ENCODE measurements around the gene PPP3CA.
A peak's percentile ranks its signal among the peaks of the same experiment; 100 is the strongest.
"Not testable (repeated sequence)": the region's sequence is repeated elsewhere in the genome, so short reads cannot be mapped to it uniquely, and the experiment has no call there.

PPP3CA gene

DNA sequence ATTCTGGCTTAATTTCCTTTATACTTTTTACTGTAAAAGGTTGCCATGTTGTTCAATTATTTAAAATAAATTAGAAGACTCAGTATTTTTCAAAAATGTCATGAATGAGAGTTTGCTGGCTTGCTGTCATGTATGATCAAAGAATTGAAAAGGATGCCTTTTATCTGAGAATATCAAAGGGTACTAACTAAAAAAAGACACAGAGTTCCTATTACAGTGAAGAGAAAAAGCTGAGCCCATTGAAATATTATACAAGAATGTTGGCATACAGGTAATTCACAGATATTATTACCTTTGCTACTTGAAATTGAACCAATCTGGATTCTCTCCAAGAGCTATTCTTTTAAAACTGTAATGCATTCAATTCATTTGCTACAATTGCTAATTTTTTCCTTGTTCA is 200.0 kb downstream of the PPP3CA start:
- DNase-seq (ENCODE audit: low spot score) (no peak), FAIRE-seq (no peak)

DNA sequence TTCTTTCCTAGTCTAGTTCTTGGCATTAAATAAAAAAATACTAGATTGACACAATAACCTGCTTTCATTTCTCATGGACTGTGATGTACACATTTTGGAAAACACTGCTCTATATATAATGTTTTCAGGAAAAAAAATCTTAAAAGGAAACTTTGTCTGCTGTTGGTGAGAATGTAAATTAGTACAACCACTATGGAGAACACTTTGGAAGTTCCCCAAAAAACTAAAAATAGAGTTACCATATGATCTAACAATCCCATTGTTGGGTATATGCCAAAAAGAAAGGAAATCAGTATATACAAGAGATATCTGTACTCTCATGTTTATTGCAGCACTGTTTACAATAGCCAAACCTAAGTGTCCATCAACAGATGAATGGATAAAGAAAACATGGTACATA is 202.3 kb downstream of the PPP3CA start:
- DNase-seq (ENCODE audit: low spot score) = no peak
- FAIRE-seq = no peak

DNA sequence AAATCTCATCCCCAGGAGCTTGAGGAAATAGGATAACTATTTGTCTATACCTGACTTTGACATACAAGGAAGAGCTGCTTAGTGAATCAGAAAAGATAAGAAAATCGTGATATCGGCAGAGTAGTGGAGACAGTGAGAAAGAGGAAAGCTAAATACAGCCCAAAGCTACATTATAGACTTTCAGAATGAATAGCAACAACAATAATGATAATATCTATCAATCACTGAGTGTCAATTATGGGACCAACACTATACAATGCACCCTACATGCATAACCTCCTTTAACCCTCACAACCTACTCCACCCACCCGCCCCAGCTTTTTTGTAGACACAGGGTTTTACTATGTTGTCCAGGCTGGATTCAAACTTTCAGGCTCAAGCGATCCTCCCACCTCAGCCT is 205.1 kb downstream of the PPP3CA start:
- FAIRE-seq (no peak), DNase-seq (ENCODE audit: low spot score) (no peak)

DNA sequence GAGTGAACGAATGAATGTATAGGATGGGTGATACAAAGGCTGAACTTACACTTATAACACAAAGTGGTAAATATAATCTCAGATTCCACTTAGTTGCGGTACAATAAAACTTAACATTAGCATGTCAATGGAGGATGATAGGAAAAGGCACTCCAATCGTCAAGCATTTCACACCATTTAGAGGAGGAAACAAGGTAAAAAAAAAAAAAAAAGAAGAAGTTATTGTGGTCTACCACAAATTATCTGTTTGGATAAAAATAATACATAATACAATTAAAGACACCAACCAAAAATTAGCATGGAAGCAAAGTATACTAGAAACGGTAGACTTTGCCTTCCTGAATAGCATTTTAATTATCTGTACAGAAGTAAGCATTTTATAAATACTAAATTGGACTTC is 205.5 kb downstream of the PPP3CA start:
- FAIRE-seq = no peak

DNA sequence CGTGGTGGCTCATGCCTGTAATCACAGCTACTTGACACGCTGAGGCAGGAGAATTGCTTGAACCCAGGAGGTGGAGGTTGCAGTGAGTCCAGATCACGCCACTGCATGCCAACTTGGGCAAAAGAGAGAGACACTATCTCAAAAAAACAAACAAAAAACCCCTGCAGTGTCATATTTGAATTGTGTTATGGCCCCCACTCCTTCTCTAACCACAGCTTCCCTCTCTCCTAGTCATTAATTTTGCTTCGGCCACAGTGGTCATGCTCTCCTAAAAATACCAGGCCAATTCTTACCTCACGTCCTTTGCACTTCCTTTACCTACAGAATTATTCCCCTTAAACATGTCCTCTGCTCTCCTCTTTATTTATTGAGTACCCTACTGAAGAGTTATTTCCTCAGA is 206.1 kb downstream of the PPP3CA start:
- no peak for DNase-seq (ENCODE audit: low spot score)
- FAIRE-seq = no peak

More for the DNA sequence above, 205.5 kb downstream of the PPP3CA start:
- no peak for DNase-seq (ENCODE audit: low spot score)

DNA sequence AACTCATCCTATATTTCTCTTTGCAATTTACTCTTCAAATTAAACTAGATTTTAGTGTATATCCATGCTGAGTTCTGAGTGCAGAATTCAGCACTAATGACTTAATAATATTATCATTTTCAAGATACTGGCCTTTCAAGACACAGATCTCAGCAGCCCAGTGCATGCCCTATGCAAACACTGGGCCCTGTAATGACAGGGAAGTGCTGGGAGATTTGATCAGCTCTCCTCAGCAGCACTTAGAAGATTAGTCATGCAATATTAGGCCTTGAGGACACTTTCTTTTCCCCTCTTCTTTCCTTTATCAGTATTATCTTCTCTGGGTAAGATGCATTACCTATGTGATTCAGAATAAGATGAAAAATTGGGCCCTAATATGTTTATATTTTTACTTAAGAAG is 207.1 kb downstream of the PPP3CA start:
- DNase-seq (ENCODE audit: low spot score) (no peak), FAIRE-seq (no peak)

DNA sequence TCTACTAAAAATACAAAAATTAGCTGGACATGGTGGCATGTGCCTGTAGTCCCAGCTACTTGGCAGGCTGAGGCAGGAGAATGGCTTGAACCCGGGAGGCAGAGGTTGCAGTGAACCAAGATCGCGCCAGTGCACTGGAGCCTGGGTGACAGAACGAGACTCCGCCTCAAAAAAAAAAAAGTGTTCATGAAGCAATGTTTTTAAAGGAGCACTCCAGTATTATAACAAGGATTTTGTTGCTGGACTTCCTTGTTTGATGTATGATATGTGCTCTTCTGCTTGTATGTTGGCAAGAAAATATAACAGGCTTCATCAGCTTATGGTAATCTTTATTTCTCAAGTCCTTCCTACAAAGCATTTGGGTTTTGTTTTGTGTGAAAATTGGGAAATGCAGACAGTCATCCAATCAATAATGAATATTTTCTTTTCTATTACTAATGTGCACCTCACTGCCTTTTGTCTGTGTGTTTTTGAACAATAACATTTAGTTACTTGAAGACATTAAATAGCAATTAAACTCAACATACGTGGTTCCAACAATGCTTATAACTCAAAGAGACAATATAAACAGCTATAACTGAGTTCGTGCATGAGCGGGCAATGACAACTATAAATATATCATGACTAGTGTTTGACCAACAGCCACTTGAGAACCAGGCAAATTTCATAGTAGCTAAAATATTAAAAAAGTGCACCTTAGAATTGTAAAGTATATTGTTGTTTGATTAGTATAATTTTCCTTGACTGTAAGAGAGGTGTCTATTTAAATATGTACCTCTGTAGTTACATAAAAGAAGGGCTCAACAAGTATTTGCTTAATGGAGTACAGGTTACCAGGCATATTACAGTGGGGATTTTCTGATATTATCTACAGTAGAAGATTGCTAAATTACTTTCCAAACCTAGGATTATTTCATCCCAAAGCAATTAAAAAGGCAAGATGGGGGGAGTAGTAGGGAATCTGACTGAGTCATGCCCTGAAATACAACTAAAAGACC is 210.7 kb downstream of the PPP3CA start:
- no peak for DNase-seq (ENCODE audit: low spot score)
- no peak for FAIRE-seq

DNA sequence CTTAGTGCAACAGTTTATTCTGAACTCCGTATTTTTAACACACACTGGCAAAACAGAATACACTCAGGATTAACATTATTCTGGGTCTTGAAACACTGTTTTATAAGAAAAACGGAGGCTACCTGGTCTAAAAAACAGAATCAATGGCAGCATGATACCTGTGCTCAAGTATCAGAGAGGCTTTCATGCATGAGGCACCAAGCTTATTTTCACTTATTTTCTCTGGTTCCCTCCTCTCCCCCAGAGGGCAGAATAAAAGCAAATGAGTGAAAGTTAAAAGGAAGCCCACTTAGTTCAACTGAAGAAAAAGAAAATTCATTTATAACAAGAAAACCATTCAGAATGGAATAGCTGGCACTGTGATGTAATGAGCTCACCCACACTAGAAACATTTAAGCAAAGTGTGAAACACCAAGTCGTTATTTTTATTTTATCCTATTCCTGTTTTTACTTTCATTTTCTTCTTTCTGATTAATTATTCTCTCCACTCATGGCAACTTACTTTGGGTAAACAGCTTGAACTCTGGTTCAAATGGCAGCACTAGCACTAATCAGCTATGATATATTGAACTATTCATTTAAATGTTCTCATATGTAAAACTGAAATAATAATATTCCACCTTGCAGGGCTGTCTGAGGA is 211.8 kb downstream of the PPP3CA start:
- no peak for FAIRE-seq
- no peak for DNase-seq (ENCODE audit: low spot score)

DNA sequence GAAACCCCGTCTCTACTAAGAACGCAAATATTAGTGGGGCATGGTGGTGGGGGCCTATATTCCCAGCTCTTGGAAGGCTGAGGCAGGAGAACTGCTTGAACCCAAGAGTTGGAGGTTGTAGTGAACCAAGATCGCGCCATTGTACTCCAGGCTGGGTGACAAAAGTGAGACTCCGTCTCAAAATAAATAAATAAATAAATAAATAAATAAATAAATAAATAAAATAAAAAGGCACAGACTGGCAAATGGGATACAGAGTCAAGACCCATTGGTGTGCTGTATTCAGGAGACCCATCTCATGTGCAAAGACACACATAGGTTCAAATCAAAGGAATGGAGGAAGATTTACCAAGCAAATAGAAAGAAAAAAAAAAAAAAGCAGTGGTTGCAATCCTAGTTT is 216.3 kb downstream of the PPP3CA start:
- FAIRE-seq; DNase-seq (ENCODE audit: low spot score): not testable (repeated sequence)

DNA sequence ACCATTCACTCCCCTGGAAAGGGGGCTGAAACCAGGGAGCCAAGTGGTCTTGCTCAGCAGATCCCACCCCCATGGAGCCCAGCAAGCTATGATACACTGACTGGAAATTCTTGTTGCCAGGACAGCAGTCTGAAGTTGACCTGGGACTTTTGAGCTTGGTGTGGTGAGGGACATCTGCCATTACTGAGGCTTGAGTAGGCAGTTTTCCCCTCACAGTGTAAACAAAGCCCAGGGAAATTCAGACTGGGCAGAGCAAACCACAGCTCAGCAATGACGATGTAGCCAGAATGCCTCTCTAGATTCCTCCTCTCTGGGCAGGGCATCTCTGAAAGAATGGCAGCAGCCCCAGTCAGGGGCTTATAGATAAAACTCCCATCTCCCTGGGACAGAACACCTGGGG is 218.4 kb downstream of the PPP3CA start:
- not testable (repeated sequence) for FAIRE-seq; DNase-seq (ENCODE audit: low spot score)

DNA sequence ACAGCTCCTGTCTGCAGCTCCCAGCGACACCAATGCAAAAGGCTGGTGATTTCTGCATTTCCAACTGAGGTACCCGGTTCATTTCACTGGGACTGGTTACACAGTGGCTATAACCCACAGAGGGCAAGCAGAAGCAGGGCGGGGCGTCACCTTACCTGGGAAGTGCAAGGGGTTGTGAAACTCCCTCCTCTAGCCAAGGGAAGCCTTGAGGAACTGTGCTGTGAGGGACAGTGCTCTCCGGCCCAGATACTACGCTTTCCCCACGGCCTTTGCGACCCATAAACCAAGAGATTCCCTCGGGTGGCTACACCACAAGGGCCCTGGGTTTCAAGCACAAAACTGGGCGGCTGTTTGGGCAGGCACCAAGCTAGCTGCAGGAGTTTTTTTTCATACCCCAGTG is 218.9 kb downstream of the PPP3CA start:
- FAIRE-seq = no peak
- DNase-seq (ENCODE audit: low spot score) = no peak

DNA sequence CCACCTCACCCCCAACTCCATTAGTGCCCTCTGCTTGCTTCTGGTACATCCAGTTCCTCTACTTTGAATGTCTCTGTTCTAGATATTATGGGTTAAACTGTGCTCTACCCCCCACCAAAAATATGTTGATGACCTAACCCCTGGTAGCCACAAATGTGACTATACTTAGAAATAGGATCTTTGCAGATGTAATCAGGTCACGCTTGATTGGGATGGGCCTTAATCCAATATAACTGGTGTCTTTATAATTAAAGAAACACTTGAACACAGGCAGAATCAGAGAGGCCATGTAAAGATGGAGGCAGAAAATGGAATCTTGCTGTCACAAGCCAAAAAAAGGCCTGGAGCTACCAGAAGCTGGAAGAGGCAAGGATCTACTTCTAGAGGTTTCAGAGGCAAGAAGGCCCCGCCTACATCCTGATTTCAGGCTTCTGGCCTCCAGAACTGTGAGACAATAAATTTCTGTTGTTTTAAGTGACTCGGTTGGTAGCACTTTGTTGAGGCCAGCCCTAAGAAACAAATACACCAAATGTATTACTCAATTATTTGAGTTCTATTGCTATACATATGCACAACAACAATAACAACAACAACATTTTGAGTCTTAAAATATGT is 220.0 kb downstream of the PPP3CA start:
- DNase-seq (ENCODE audit: low spot score) = no peak
- FAIRE-seq = no peak

DNA sequence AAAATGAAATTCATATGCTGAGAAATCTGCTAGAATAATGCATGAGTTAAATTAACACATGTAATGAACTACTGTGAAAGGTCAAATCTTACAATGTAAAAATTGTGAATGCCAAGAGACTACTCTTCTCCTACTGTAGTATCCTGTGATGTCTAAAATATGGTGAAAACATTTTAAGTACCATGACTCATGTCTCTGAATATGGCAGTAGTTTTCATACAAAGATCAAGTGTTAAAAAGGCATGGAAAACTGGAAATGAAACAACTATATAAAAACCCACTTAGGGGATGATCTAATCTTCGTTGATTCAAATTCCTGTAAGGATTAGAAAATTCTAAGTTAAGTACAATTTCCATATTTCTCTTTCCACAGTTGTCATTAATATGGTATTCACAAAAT is 221.3 kb downstream of the PPP3CA start:
- FAIRE-seq (no peak), DNase-seq (ENCODE audit: low spot score) (no peak)

DNA sequence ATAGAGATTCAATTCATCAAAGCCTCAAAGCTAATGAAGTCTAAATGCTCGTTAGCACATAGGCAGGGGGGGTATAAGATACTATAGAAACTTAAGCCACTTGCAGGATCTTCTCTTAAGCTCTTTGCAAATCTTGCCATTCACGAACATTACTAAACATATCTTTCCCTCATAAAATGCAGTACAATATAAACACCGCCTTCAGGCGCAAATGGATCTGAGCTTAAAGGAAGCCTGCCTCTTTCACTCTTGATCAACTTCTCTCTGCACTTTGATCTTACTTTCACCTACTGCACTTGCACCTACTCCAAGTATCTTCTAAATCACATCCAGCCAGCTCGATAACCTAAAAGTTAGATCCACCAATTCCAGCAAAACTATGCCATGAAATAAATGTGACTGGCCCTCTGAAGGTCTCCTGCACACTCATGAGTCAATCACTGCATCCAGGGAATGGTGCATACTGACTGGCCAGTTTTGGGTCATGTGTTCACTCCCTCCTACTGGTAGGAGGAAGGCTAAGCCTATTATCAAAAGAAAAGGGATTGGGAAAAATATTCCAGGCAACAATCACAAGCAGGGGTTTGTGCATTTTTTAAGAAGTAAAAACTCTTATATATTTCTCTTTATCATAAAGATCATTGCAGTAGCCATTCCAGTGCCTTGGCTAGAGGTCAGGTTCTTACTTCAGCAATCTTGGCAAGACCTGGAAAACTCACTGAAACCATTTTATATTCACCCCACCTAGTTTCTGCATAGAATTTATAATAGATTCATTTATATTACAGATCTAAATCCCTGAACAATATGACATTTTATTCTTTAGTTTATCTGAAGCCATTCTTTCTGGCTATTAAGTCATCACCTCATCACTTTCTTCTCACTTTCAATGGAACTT is 222.0 kb downstream of the PPP3CA start:
- no peak for FAIRE-seq

DNA sequence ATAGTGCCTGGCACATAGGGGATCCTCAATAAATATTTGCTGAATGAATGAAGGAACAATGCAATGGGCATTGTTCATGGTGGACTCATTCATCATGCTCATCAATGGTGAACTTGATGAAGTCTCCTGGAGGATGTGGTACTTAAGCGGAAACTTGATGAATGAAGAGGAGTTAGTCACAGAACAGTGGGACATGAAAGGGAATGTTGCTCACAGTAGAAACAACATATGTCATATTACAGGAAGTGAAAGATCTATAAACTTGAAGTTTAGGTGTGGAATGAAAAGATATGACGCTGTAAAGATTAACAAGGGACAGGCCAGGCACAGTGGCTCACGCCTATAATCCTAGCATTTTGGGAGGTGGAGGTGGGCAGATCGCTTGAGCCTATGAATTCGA is 224.1 kb downstream of the PPP3CA start:
- DNase-seq (ENCODE audit: low spot score) (no peak), FAIRE-seq (no peak)

More for the DNA sequence above, 222.0 kb downstream of the PPP3CA start:
- DNase-seq (ENCODE audit: low spot score) = no peak

DNA sequence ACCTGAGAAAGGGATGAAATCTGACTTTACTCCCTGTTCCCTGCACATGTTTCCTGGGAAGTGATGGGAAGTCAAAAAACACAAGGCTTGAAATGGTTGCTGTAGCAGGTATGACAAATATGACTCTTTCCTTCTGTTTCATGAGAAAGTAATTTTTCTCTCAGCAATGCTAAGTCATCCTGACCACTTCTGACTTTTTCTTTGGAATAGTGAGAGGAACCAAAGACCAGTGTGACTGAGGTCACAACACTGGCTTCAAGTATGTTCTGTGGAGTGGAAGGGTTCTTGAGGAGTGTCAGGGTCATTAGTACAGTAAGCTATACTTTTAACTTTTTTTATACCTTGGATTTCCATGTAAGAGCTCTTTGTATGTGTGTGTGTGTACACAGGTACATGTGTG is 225.3 kb downstream of the PPP3CA start:
- FAIRE-seq (no peak), DNase-seq (ENCODE audit: low spot score) (no peak)

DNA sequence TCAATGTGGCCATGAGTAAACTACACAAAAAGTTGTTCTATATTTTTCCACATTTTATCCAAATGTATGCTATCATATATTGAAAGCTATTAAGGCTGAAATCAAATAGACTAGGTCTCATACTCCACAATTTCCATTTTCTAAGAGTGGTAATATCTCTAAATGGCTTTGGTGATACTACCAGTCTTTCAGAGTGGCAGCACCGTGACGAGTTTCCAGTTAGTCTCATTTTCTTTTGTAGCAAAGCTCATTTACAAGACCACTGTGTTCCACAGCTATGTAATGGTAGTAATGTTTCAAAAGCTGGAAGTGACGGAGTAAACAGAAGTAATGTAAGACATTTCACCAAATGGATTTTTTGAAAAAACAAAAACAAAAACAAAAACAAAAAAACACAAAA is 228.2 kb downstream of the PPP3CA start:
- DNase-seq (ENCODE audit: low spot score) (no peak), FAIRE-seq (no peak)

DNA sequence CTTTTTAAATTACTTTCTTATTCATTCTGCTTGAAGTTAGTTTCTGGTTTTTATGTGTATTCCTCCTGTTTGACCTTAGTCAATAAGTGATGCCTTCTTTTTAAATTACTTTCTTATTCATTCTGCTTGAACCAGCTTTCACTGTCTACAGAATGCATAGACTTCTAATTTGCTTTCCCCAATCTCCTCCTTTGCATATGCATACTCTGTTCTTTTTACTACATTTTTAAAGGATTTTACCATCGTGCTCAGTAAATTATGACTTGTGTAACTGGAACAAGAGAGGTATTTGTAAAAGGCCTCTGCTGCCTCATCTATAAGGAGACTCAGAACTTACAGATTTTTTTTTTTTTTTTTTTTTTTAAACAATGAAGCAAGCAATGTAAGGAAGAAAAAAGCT is 228.7 kb downstream of the PPP3CA start:
- FAIRE-seq (no peak), DNase-seq (ENCODE audit: low spot score) (no peak)

DNA sequence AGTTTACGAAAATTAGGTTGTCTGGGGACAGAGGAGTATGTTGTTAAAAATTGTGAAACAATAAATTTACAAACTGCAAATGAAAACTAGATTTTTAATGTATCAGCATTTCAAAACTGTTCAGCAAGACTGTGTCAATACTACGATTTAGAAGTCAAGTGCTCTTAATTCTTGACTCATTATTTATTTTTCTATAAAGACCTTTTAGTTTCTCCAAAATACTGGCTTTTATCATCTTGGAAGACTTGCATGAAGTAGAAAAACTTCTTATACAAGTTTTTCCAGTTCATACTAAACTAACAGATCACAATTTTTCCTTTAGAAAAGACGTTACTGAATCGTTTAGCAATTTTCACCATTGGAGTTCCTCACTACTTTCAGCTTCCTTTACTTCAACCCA is 231.4 kb downstream of the PPP3CA start:
- FAIRE-seq (no peak), DNase-seq (ENCODE audit: low spot score) (no peak)

DNA sequence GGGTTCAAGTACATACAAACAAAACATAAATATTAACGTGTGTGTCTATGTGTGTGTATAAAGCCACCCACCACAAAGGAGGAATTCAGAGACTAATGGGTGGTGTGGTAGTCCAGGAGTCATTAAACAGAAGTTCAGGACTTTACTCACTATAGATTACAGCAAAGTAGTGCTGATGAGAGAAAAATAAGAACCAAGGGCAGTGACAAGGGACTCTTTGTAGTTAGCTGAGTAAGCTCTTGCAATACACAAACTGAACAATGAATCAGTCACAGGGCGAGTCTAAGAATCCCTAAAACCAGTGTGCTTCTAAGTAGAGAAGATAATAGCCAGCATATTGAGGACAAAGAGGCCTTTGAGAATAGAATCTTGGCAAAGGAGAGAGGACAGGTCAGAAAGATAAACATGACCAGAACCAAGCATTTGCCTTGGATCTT is 232.4 kb downstream of the PPP3CA start:
- DNase-seq (ENCODE audit: low spot score) = peak; percentile 33
- no peak for FAIRE-seq
